H9 (cell line): ENCODE results near the gene LARGE1. TPM values are rescaled to one million over a fixed set of nuclear protein-coding genes. Genes with fewer than 3 reads are reported as not detected.

Experiments used
- DNase-seq: peaks from one replicate; pipeline ENCODE4 v3.0.0-alpha.2; 2017
- H2AFZ ChIP-seq: one replicate; pipeline ENCODE4 v1.6.1; 2013; ENCODE audit warnings: mild to moderate bottlenecking, low read length, control low read depth, moderate library complexity
- H2AK5ac ChIP-seq: 2 replicates; pipeline ENCODE4 v1.6.1; 2013; ENCODE audit warnings: low read length, control low read depth, mixed read lengths; ENCODE audit not compliant: insufficient read length
- H2BK120ac ChIP-seq: one replicate; pipeline ENCODE4 v1.6.1; 2013; ENCODE audit warnings: low read depth, mild to moderate bottlenecking, low read length, control low read depth, inconsistent platforms; ENCODE audit not compliant: poor library complexity, severe bottlenecking
- H2BK12ac ChIP-seq: 2 replicates; pipeline ENCODE4 v1.6.1; 2013; ENCODE audit warnings: low read length, control low read depth, mixed read lengths, low read depth; ENCODE audit not compliant: insufficient read length
- H2BK15ac ChIP-seq: 2 replicates; pipeline ENCODE4 v1.6.1; 2013; ENCODE audit warnings: low read depth, low read length, control low read depth
- H2BK20ac ChIP-seq: one replicate; pipeline ENCODE4 v1.6.1; 2013; ENCODE audit warnings: low read depth, mild to moderate bottlenecking, low read length, control low read depth, inconsistent platforms; ENCODE audit not compliant: poor library complexity, severe bottlenecking
- H2BK5ac ChIP-seq: 2 replicates; pipeline ENCODE4 v1.6.1; 2013; ENCODE audit warnings: low read length, control low read depth, mixed read lengths; ENCODE audit not compliant: insufficient read length
- H3K14ac ChIP-seq: 2 replicates; pipeline ENCODE4 v1.6.1; 2013; ENCODE audit warnings: low read length, control low read depth; ENCODE audit not compliant: insufficient read depth
- H3K18ac ChIP-seq: 2 replicates; pipeline ENCODE4 v1.6.1; 2013; ENCODE audit warnings: low read depth, mild to moderate bottlenecking, mixed read lengths, low read length, control low read depth; ENCODE audit not compliant: insufficient read length
- H3K23ac ChIP-seq: 2 replicates; pipeline ENCODE4 v1.6.1; 2013; ENCODE audit warnings: low read length, control low read depth, mixed read lengths, low read depth; ENCODE audit not compliant: insufficient read length
- H3K23me2 ChIP-seq: 2 replicates; pipeline ENCODE4 v1.6.1; 2013; ENCODE audit warnings: low read depth, mild to moderate bottlenecking, mixed read lengths, low read length, control low read depth; ENCODE audit not compliant: insufficient read length, poor library complexity, severe bottlenecking
- H3K27ac ChIP-seq: 2 replicates; pipeline ENCODE4 v1.5.1; 2013; ENCODE audit warnings: low read length, control low read depth, mixed read lengths, low read depth; ENCODE audit not compliant: insufficient read length
- H3K27me3 ChIP-seq: 2 replicates; pipeline ENCODE4 v1.6.1; 2013; ENCODE audit warnings: low read length, control low read depth, inconsistent platforms; ENCODE audit not compliant: insufficient read depth
- H3K4ac ChIP-seq: 2 replicates; pipeline ENCODE4 v1.6.1; 2013; ENCODE audit warnings: low read depth, mild to moderate bottlenecking, control low read depth, inconsistent platforms, low read length, moderate library complexity
- H3K4me1 ChIP-seq: 2 replicates; pipeline ENCODE4 v1.6.1; 2013; ENCODE audit warnings: low read length, control low read depth, inconsistent platforms; ENCODE audit not compliant: insufficient read depth
- H3K4me2 ChIP-seq: 2 replicates; pipeline ENCODE4 v1.6.1; 2013; ENCODE audit warnings: low read length, control low read depth, mixed read lengths; ENCODE audit not compliant: insufficient read length, insufficient read depth
- H3K56ac ChIP-seq: 2 replicates; pipeline ENCODE4 v1.6.1; 2013; ENCODE audit warnings: low read depth, mild to moderate bottlenecking, mixed read lengths, low read length, control low read depth; ENCODE audit not compliant: insufficient read length
- H3K79me1 ChIP-seq: 2 replicates; pipeline ENCODE4 v1.6.1; 2013; ENCODE audit warnings: low read depth, mild to moderate bottlenecking, moderate library complexity, low read length, control low read depth, inconsistent platforms; ENCODE audit not compliant: insufficient read depth, poor library complexity, severe bottlenecking
- H3K79me2 ChIP-seq: 2 replicates; pipeline ENCODE4 v1.6.1; 2013; ENCODE audit warnings: low read length, control low read depth, inconsistent platforms; ENCODE audit not compliant: insufficient read depth
- H3K9ac ChIP-seq: 2 replicates; pipeline ENCODE4 v1.6.1; 2013; ENCODE audit warnings: low read length, control low read depth, mixed read lengths; ENCODE audit not compliant: insufficient read length; ENCODE audit errors: extremely low read depth
- H3K9me3 ChIP-seq: one replicate; pipeline ENCODE4 v1.6.1; 2013; ENCODE audit warnings: low read depth, low read length, inconsistent platforms; ENCODE audit not compliant: control insufficient read depth
- H3T11ph ChIP-seq: one replicate; pipeline ENCODE4 v1.6.1; 2013; ENCODE audit warnings: mild to moderate bottlenecking, low read length, control low read depth, inconsistent platforms
- H4K20me1 ChIP-seq: one replicate; pipeline ENCODE4 v1.6.1; 2013; ENCODE audit not compliant: control insufficient read depth, insufficient read length, insufficient read depth
- H4K5ac ChIP-seq: 2 replicates; pipeline ENCODE4 v1.6.1; 2013; ENCODE audit warnings: low read depth, mild to moderate bottlenecking, mixed read lengths, low read length, control low read depth; ENCODE audit not compliant: insufficient read length
- H4K8ac ChIP-seq: replicated peaks from 2 replicates; pipeline ENCODE4 v1.6.1; 2013; ENCODE audit warnings: low read length, control low read depth, mixed read lengths, low read depth; ENCODE audit not compliant: insufficient read length
- H4K91ac ChIP-seq: 2 replicates; pipeline ENCODE4 v1.6.1; 2013; ENCODE audit warnings: low read depth, mild to moderate bottlenecking, moderate library complexity, mixed read lengths, low read length, control low read depth; ENCODE audit not compliant: insufficient read length
- H3K27ac Mint-ChIP-seq, 3 experiments: 2 replicates in 2 of 3; 3 replicates in 1 of 3; pipeline ENCODE4 v1.8.0; 2020 to 2021; ENCODE audit warnings: mixed read lengths in 3 of 3, mild to moderate bottlenecking in 1 of 3, moderate library complexity in 1 of 3
- H3K27me3 Mint-ChIP-seq: 2 replicates; pipeline ENCODE4 v1.8.0; 2021; ENCODE audit warnings: low read depth, mild to moderate bottlenecking, moderate library complexity, mixed read lengths
- H3K36me3 Mint-ChIP-seq, 3 experiments: 2 replicates in 2 of 3; 3 replicates in 1 of 3; pipeline ENCODE4 v1.8.0; 2020 to 2021; ENCODE audit warnings: low read depth in 3 of 3, mixed read lengths in 3 of 3; ENCODE audit not compliant: insufficient read depth in 1 of 3
- H3K4me1 Mint-ChIP-seq, 2 experiments: 2 replicates each; pipeline ENCODE4 v1.8.0; 2020; ENCODE audit warnings: mixed read lengths in 2 of 2
- H3K4me3 Mint-ChIP-seq, 2 experiments: 2 replicates in 1 of 2; 3 replicates in 1 of 2; pipeline ENCODE4 v1.8.0; 2020 to 2021; ENCODE audit warnings: mild to moderate bottlenecking in 2 of 2, mixed read lengths in 2 of 2, moderate library complexity in 1 of 2
- H3K9me3 Mint-ChIP-seq, 2 experiments: 2 replicates in 1 of 2; 3 replicates in 1 of 2; pipeline ENCODE4 v1.8.0; 2020; ENCODE audit warnings: mild to moderate bottlenecking in 2 of 2, mixed read lengths in 2 of 2, moderate library complexity in 1 of 2
- CTCF ChIP-seq: fragments of 200-600 bp; sonication (generic); conservative IDR thresholded peaks from 3 replicates; pipeline ENCODE4 v1.8.0; 2021; ENCODE audit warnings: antibody characterized with exemption, mild to moderate bottlenecking
- WGBS: extraction: QIAGEN DNeasy Blood & Tissue Kit; methylation state at CpG from one replicate; pipeline ENCODE4 v1.1.7; 2013; ENCODE audit warnings: missing lambda C conversion rate, low lambda C conversion rate, mixed read lengths; ENCODE audit not compliant: insufficient read length; ENCODE audit errors: extremely low coverage; 5-methylcytosine and 5-hydroxymethylcytosine counted together
- total RNA-seq: library from RNA; stranded (reverse); gene quantifications from 2 replicates; pipeline ENCODE4 v1.2.1, GENCODE V29; 2021

The LARGE1 gene
- total RNA-seq, 1 experiment from 2014 or later, result 43.5 TPM

- H2BK120ac ChIP-seq, result no peak overlapping the region
- no peak overlapping the region for H2BK5ac ChIP-seq
- no peak overlapping the region for H4K8ac ChIP-seq
- peaks cover 12% of the 10 kb centered on the region; the same call in 1 of the 2 replicates for H3K79me2 ChIP-seq
- H3K79me1 ChIP-seq, result peaks cover 6% of the 10 kb centered on the region
- no peaks in the 10 kb centered on the region for H3K9me3 Mint-ChIP-seq
- H3K14ac ChIP-seq, result no peak overlapping the region
- no peaks in the 10 kb centered on the region for H3K27me3 ChIP-seq
- TF ChIP-seq CTCF, result no peak
- no peak overlapping the region for H2BK15ac ChIP-seq
- no peaks in the 10 kb centered on the region; the same call in 1 of the 2 replicates for H3K27me3 Mint-ChIP-seq
- no peaks in the 10 kb centered on the region for H3K23me2 ChIP-seq
- H3K27ac ChIP-seq, result no peak overlapping the region
- no peak overlapping the region; a peak in 1 of 5 replicates for H3K4me3 Mint-ChIP-seq
- H3K4ac ChIP-seq, result no peak overlapping the region
- H4K5ac ChIP-seq, result no peak overlapping the region
- H2BK12ac ChIP-seq, result no peak overlapping the region
- H2BK20ac ChIP-seq, result no peak overlapping the region
- H3K18ac ChIP-seq, result no peak overlapping the region
- WGBS, result no CpG with 5 or more reads among the region's 2 CpGs
- H3K56ac ChIP-seq, result no peak overlapping the region
- no peak overlapping the region for H3K4me2 ChIP-seq
- peaks cover 26% of the 10 kb centered on the region for H3K4me1 ChIP-seq
- H3K9me3 ChIP-seq, result no peaks in the 10 kb centered on the region
- no peak for DNase-seq
- H3K9ac ChIP-seq, result no peak overlapping the region
- H3K23ac ChIP-seq, result no peak overlapping the region
- no peaks in the 10 kb centered on the region for H3K36me3 Mint-ChIP-seq
- no peak overlapping the region for H3T11ph ChIP-seq
- no peak overlapping the region for H2AFZ ChIP-seq
- H2AK5ac ChIP-seq, result no peak overlapping the region
- H3K4me1 Mint-ChIP-seq, result peaks cover 53 to 74% of the 10 kb centered on the region in 2 experiments
- no peaks in the 10 kb centered on the region for H4K20me1 ChIP-seq
- H4K91ac ChIP-seq, result no peak overlapping the region
- no peak overlapping the region; a peak in 1 of 7 replicates for H3K27ac Mint-ChIP-seq
Observed at GRCh38 chr22:33669746-33670145, 250.5 kb downstream of the LARGE1 start.
